ENCODE measurements around the gene YOD1.

GRCh38 chr1:207056673-207057072 lies 5.7 kb upstream of the YOD1 start:
- TF ChIP-seq CTCF (IDR thresholded peaks at IDR 0.05): no peak
- peak in 2 of 3 donors; percentile 72 to 85 for TF ChIP-seq POLR2AphosphoS5 (IDR thresholded peaks at IDR 0.05)
